Non-pigmented ciliary epithelial cell (primary cell): Measurements from ENCODE around the gene PDIA5.

Experiments used
- DNase-seq: peaks from one replicate; pipeline ENCODE4 v3.0.0-alpha.2; 2010; ENCODE audit warnings: low read depth

The PDIA5 gene

GRCh38 chr3:123066896-123067688, at the start of gene PDIA5:
Gene PDIA5 (plus strand): TSS chr3:123067025. CDS start chr3:123067165, 140 bp downstream.
- DNase-seq = peak; percentile 48

- DNase-seq = no peak
These were observed 48.1 kb upstream of the PDIA5 start for GRCh38 chr3:123018683-123019082.

- DNase-seq = no peak
These were observed 47.7 kb upstream of the PDIA5 start for GRCh38 chr3:123019161-123019560.

- no peak for DNase-seq
These were observed 47.2 kb upstream of the PDIA5 start for GRCh38 chr3:123019591-123019990.

- DNase-seq = no peak
These were observed 46.1 kb upstream of the PDIA5 start for GRCh38 chr3:123020709-123021108.

GRCh38 chr3:123021388-123021787, 45.4 kb upstream of the PDIA5 start:
- DNase-seq = no peak

GRCh38 chr3:123021996-123022510, 44.8 kb upstream of the PDIA5 start:
- no peak for DNase-seq

GRCh38 chr3:123024056-123024455, 42.8 kb upstream of the PDIA5 start:
- DNase-seq = no peak

- no peak for DNase-seq
These were observed 40.9 kb upstream of the PDIA5 start for GRCh38 chr3:123025642-123026521.

- no peak for DNase-seq
These were observed 40.1 kb upstream of the PDIA5 start for GRCh38 chr3:123026565-123027291.

GRCh38 chr3:123027292-123028232, 39.3 kb upstream of the PDIA5 start, which contains the start of gene SEMA5B:
Gene SEMA5B (minus strand): TSS chr3:123027763. CDS start chr3:122961263, 66,500 bp downstream.
- no peak for DNase-seq

- peak; percentile 41 for DNase-seq
These were observed 38.5 kb upstream of the PDIA5 start for GRCh38 chr3:123028233-123028828.

GRCh38 chr3:123031051-123031450, 35.8 kb upstream of the PDIA5 start:
- no peak for DNase-seq

- no peak for DNase-seq
These were observed 34.8 kb upstream of the PDIA5 start for GRCh38 chr3:123032057-123032456.

GRCh38 chr3:123034120-123034519, 32.7 kb upstream of the PDIA5 start:
- DNase-seq = no peak

- no peak for DNase-seq
These were observed 31.8 kb upstream of the PDIA5 start for GRCh38 chr3:123034996-123035395.

- no peak for DNase-seq
These were observed 30.3 kb upstream of the PDIA5 start for GRCh38 chr3:123036352-123037014.

GRCh38 chr3:123037015-123037375, 29.8 kb upstream of the PDIA5 start:
- DNase-seq = no peak

- DNase-seq = no peak
These were observed 28.1 kb upstream of the PDIA5 start for GRCh38 chr3:123038751-123039150.

GRCh38 chr3:123039178-123039577, 27.6 kb upstream of the PDIA5 start:
- no peak for DNase-seq
